ENCODE measurements around the gene UNC93B1. TPM values are rescaled to one million over a fixed set of nuclear protein-coding genes. Genes with fewer than 3 reads are reported as not detected.

The UNC93B1 gene
- total and polyA plus RNA-seq, 2 of the 13 experiments (the other 11 are each of a cell fraction or from before 2014, with no cell fraction given): 8.8 to 18.9 TPM

DNA sequence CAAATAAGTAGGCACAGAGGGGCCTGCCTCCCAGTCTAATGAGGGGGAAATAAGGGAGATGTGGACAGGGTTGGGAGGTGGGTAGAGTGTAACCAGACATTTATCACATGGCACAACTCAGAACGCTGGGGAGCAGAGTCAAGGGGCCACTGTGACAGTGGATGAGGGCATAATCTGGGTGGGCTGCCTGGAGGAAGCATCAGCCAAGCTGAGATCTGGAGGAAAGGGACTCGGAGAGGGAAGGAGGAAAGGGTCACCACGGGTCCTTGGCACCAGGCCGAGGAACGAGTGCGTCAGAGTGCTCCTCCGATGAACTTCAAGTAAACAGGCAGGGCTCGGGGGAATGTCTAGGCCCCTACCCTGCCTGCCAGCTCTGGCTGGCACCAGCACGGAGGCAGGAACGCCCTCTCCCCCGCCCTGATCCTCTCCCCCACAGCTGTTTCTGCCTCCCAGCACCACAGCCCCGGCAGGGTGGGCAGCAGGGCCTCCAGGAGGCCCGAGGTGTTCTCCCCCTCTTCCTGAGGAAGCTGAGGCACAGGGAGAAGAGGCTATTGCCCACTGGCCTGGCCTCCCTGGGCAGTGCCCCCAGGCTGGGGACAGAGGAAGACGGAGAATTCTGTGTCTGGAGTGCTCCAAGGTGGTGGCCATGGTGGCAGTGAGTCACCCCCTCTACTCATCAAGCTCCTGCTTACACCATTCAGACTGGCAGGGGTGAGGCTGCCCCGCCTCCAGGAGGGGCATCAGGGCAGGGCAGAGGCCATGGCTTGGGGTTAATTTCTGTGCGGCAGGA, 10.5 kb upstream of the UNC93B1 start (continued):
- TF ChIP-seq, protein P1, sequence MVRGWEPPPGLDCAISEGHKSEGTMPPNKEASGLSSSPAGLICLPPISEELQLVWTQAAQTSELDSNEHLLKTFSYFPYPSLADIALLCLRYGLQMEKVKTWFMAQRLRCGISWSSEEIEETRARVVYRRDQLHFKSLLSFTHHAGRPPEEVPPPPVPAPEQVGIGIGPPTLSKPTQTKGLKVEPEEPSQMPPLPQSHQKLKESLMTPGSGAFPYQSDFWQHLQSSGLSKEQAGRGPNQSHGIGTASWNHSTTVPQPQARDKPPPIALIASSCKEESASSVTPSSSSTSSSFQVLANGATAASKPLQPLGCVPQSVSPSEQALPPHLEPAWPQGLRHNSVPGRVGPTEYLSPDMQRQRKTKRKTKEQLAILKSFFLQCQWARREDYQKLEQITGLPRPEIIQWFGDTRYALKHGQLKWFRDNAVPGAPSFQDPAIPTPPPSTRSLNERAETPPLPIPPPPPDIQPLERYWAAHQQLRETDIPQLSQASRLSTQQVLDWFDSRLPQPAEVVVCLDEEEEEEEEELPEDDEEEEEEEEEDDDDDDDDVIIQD (CRISPR knock-in tag; IDR thresholded peaks at IDR 0.05; ENCODE audit: low read depth): no peak
- TF ChIP-seq ZNF720 (CRISPR knock-in tag; IDR thresholded peaks at IDR 0.05): no peak
- 0 out of 2 replicates have a peak, but pooled peaks have one; percentile 18 for TF ChIP-seq ZNF687 (CRISPR knock-in tag; IDR thresholded peaks at IDR 0.05)
- no peak for TF ChIP-seq SOX5 (CRISPR knock-in tag; IDR thresholded peaks at IDR 0.05; ENCODE audit: borderline replicate concordance)
- TF ChIP-seq AGO2 (optimal IDR thresholded peaks at IDR 0.05; ENCODE audit: low read depth, low read length): peak; percentile 29
- peak; percentile 20; the same call in 1 of the 2 replicates for TF ChIP-seq ZMYM3 (CRISPR knock-in tag; IDR thresholded peaks at IDR 0.05)
